ENCODE results near the gene INSR. TPM values are rescaled to one million over a fixed set of nuclear protein-coding genes. Genes with fewer than 3 reads are reported as not detected.

INSR gene
- polyA plus RNA-seq, 1 of the 3 experiments (the other 2 are of a cell fraction): 3.6 TPM

DNA sequence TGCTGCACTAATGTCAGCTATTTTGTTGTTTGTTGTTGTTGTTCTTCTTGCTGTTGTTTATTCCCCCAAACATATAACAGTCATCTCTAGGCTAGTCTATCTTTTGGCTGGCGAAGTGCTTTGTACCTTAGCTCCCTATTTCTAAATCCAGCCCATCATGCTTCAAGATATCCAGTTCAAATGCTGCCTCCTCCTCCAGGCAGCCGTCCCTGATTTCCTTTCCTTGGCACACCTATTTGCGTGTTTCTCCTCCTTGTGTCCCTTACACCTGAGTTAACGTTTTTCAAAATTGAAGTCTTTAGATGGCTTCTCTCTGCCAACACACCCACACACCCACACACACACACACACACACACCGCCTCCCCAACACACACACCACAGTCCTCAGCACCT is 25.5 kb downstream of the INSR start:
- POLR2A ChIA-PET: no interaction called here
- no peak overlapping the region for H2AFZ ChIP-seq (ENCODE audit: low read depth)
- no peak for DNase-seq
- H3K9me2 ChIP-seq: no peaks in the 10 kb centered on the region
- WGBS (ENCODE audit: low lambda C conversion rate): 78% methylated on average over 5 of the region's 5 CpGs
- H3K4me1 ChIP-seq (ENCODE audit: control insufficient read depth in 1 of 2, insufficient read depth in 2 of 2, low read depth in 1 of 2, low read length in 1 of 2): no peaks in the 10 kb centered on the region
- no peaks in the 10 kb centered on the region for H3F3A ChIP-seq (replicated peaks; ENCODE audit: insufficient read depth)
- H3K9ac ChIP-seq: no peak overlapping the region
- H3K27me3 ChIP-seq (ENCODE audit: insufficient read depth): no peaks in the 10 kb centered on the region
- H3K79me2 ChIP-seq (ENCODE audit: insufficient read depth): no peaks in the 10 kb centered on the region
- no peaks in the 10 kb centered on the region for H4K20me1 ChIP-seq (ENCODE audit: insufficient read depth)
- H3K4me2 ChIP-seq: no peak overlapping the region
- H3K27ac ChIP-seq (ENCODE audit: low read depth in 2 of 2, low read length in 1 of 2): no peak overlapping the region
- no peaks in the 10 kb centered on the region for H3K9me3 ChIP-seq
- H3K36me3 ChIP-seq (replicated peaks in 1 of 2; ENCODE audit: control insufficient read depth in 1 of 2, insufficient read depth in 2 of 2, low read length in 1 of 2): peaks cover 0 to 11% of the 10 kb centered on the region in 2 experiments
- CTCF ChIA-PET: no interaction called here
- H3K4me3 ChIP-seq (ENCODE audit: low read depth in 2 of 2, low read length in 1 of 2): no peak overlapping the region
- TF ChIP-seq NRF1 (IDR thresholded peaks at IDR 0.05; ENCODE audit: low read depth, low read length) (no peak), SMC3 (IDR thresholded peaks at IDR 0.05; ENCODE audit: low read depth, low read length) (no peak), RFX5 (IDR thresholded peaks at IDR 0.05; ENCODE audit: low read length) (no peak), TEAD4 (IDR thresholded peaks at IDR 0.05; ENCODE audit: borderline replicate concordance, insufficient read depth) (no peak), FOXJ3 (CRISPR knock-in tag; IDR thresholded peaks at IDR 0.05) (no peak), YY1 (IDR thresholded peaks at IDR 0.05; ENCODE audit: low read depth) (no peak), RCOR1 (IDR thresholded peaks at IDR 0.05; ENCODE audit: low read length) (no peak), GATA2 (CRISPR knock-in tag; IDR thresholded peaks at IDR 0.05) (no peak), FOXM1 (IDR thresholded peaks at IDR 0.05; ENCODE audit: low read depth) (no peak), JUND (IDR thresholded peaks at IDR 0.05) (no peak), SIN3A (IDR thresholded peaks at IDR 0.05; ENCODE audit: borderline replicate concordance, low read depth, low read length) (no peak), RAD21 (IDR thresholded peaks at IDR 0.05; ENCODE audit: low read length) (no peak), ELF1 (IDR thresholded peaks at IDR 0.05) (no peak), EP300 (IDR thresholded peaks at IDR 0.05; ENCODE audit: borderline replicate concordance in 1 of 2, low read depth in 1 of 2, low read length in 1 of 2) (no peak), POLR2AphosphoS5 (IDR thresholded peaks at IDR 0.05; ENCODE audit: low read depth, low read length) (no peak)
- TF ChIP-seq, protein P1, sequence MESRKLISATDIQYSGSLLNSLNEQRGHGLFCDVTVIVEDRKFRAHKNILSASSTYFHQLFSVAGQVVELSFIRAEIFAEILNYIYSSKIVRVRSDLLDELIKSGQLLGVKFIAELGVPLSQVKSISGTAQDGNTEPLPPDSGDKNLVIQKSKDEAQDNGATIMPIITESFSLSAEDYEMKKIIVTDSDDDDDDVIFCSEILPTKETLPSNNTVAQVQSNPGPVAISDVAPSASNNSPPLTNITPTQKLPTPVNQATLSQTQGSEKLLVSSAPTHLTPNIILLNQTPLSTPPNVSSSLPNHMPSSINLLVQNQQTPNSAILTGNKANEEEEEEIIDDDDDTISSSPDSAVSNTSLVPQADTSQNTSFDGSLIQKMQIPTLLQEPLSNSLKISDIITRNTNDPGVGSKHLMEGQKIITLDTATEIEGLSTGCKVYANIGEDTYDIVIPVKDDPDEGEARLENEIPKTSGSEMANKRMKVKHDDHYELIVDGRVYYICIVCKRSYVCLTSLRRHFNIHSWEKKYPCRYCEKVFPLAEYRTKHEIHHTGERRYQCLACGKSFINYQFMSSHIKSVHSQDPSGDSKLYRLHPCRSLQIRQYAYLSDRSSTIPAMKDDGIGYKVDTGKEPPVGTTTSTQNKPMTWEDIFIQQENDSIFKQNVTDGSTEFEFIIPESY (IDR thresholded peaks at IDR 0.05; ENCODE audit: borderline replicate concordance, low read depth): no peak
- TF ChIP-seq, protein P2, sequence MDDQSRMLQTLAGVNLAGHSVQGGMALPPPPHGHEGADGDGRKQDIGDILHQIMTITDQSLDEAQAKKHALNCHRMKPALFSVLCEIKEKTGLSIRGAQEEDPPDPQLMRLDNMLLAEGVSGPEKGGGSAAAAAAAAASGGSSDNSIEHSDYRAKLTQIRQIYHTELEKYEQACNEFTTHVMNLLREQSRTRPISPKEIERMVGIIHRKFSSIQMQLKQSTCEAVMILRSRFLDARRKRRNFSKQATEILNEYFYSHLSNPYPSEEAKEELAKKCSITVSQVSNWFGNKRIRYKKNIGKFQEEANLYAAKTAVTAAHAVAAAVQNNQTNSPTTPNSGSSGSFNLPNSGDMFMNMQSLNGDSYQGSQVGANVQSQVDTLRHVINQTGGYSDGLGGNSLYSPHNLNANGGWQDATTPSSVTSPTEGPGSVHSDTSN (IDR thresholded peaks at IDR 0.05): no peak
- TF ChIP-seq, protein P3, sequence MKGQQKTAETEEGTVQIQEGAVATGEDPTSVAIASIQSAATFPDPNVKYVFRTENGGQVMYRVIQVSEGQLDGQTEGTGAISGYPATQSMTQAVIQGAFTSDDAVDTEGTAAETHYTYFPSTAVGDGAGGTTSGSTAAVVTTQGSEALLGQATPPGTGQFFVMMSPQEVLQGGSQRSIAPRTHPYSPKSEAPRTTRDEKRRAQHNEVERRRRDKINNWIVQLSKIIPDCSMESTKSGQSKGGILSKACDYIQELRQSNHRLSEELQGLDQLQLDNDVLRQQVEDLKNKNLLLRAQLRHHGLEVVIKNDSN (IDR thresholded peaks at IDR 0.05; ENCODE audit: borderline replicate concordance, low read depth): no peak
- TF ChIP-seq, protein P4, sequence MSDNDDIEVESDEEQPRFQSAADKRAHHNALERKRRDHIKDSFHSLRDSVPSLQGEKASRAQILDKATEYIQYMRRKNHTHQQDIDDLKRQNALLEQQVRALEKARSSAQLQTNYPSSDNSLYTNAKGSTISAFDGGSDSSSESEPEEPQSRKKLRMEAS (IDR thresholded peaks at IDR 0.05; ENCODE audit: low read depth): no peak
